Colonic mucosa (tissue), 4 donors: ENCODE results near the gene TCF20. TPM values are rescaled to one million over a fixed set of nuclear protein-coding genes. Genes with fewer than 3 reads are reported as not detected.

ENCODE experiments used
- DNase-seq: peaks from one replicate; pipeline ENCODE4 v3.0.0-alpha.2; 2020
- H3K27ac ChIP-seq: fragments of 200-600 bp; one replicate; pipeline ENCODE4 v1.8.0; 2021
- H3K27me3 ChIP-seq: fragments of 200-600 bp; one replicate; pipeline ENCODE4 v1.8.0; 2021
- H3K36me3 ChIP-seq: fragments of 200-600 bp; one replicate; pipeline ENCODE4 v1.8.0; 2021
- H3K4me1 ChIP-seq: fragments of 200-600 bp; one replicate; pipeline ENCODE4 v1.8.0; 2021; ENCODE audit warnings: mild to moderate bottlenecking
- H3K4me3 ChIP-seq: fragments of 200-600 bp; one replicate; pipeline ENCODE4 v1.8.0; 2021
- H3K9ac ChIP-seq, 2 donors: one replicate each; pipeline ENCODE4 v1.7.0; 2013; ENCODE audit warnings: control low read depth in 2 of 2, low read depth in 2 of 2, low read length in 2 of 2
- H3K9me3 ChIP-seq: fragments of 200-600 bp; one replicate; pipeline ENCODE4 v1.8.0; 2021
- CTCF ChIP-seq: fragments of 200-600 bp; IDR thresholded peaks from one replicate; pipeline ENCODE4 v1.8.0; 2022; ENCODE audit warnings: antibody characterized with exemption, mild to moderate bottlenecking
- intact Hi-C: fragments of 100-400 bp; cut with DNase I; formaldehyde crosslinking; loops from one replicate; pipeline ENCODE4 v1.14.1; 2022
- total RNA-seq, 2 donors: library from RNA; stranded (reverse); fragmentation: NEBNext Ultra II Directional in 1 of 2; extraction: Animal tissue kit (Norgen Biotek cat#: 25700) in 1 of 2; gene quantifications; one replicate each; pipeline ENCODE4 v1.2.1, GENCODE V29; 2021
- donor health status: healthy.
- donor health status: DM: no; HTN: no; CAD: no.
- donor health status: DM: no; HTN: no; CAD: no.

The TCF20 gene
- total RNA-seq, 2 donors from 2014 or later, result 52.9 to 62.0 TPM

GRCh38 chr22:42249831-42250230, 20.6 kb downstream of the TCF20 start:
- Histone ChIP-seq H3K27me3 (no peaks in the 10 kb centered on the region), H3K9ac (no peak overlapping the region), H3K4me3 (no peak overlapping the region), H3K9me3 (no peaks in the 10 kb centered on the region), H3K27ac (no peak overlapping the region), H3K36me3 (no peaks in the 10 kb centered on the region), H3K4me1 (no peaks in the 10 kb centered on the region)
- no peak for TF ChIP-seq CTCF
- intact Hi-C loops, result no loop called here
- no peak for DNase-seq

GRCh38 chr22:42248995-42249394, 21.5 kb downstream of the TCF20 start:
- Histone ChIP-seq H3K27ac (no peak overlapping the region), H3K9ac (no peak overlapping the region), H3K4me3 (no peak overlapping the region), H3K9me3 (no peaks in the 10 kb centered on the region), H3K4me1 (no peaks in the 10 kb centered on the region), H3K36me3 (no peaks in the 10 kb centered on the region), H3K27me3 (no peaks in the 10 kb centered on the region)
- TF ChIP-seq CTCF, result no peak
- no peak for DNase-seq
- intact Hi-C loops, result no loop called here

- H3K4me1 ChIP-seq, result no peaks in the 10 kb centered on the region
- H3K36me3 ChIP-seq, result no peaks in the 10 kb centered on the region
- intact Hi-C loops, result no loop called here
- no peak overlapping the region for H3K27ac ChIP-seq
- DNase-seq, result no peak
- no peak for TF ChIP-seq CTCF
- no peaks in the 10 kb centered on the region for H3K9me3 ChIP-seq
- H3K9ac ChIP-seq, result no peak overlapping the region
- H3K27me3 ChIP-seq, result no peaks in the 10 kb centered on the region
- no peak overlapping the region for H3K4me3 ChIP-seq
These were observed 22.9 kb downstream of the TCF20 start for GRCh38 chr22:42247596-42247995.

- Histone ChIP-seq H3K9me3 (no peaks in the 10 kb centered on the region), H3K27ac (no peak overlapping the region), H3K36me3 (no peaks in the 10 kb centered on the region), H3K27me3 (no peaks in the 10 kb centered on the region), H3K4me3 (no peak overlapping the region), H3K9ac (no peak overlapping the region), H3K4me1 (no peaks in the 10 kb centered on the region)
- intact Hi-C loops, result no loop called here
- TF ChIP-seq CTCF, result no peak
- DNase-seq, result no peak
These were observed 26.7 kb downstream of the TCF20 start for GRCh38 chr22:42243802-42244060.

- intact Hi-C loops, result no loop called here
- H3K27ac ChIP-seq, result no peak overlapping the region
- DNase-seq, result no peak
- no peak overlapping the region for H3K4me3 ChIP-seq
- peaks cover 3% of the 10 kb centered on the region for H3K4me1 ChIP-seq
- no peak overlapping the region for H3K9ac ChIP-seq
- TF ChIP-seq CTCF, result no peak
- no peaks in the 10 kb centered on the region for H3K27me3 ChIP-seq
- no peaks in the 10 kb centered on the region for H3K36me3 ChIP-seq
- H3K9me3 ChIP-seq, result no peaks in the 10 kb centered on the region
These were observed 33.6 kb downstream of the TCF20 start for GRCh38 chr22:42236848-42237247.

- peaks cover 3% of the 10 kb centered on the region for H3K4me1 ChIP-seq
- DNase-seq, result no peak
- no peak overlapping the region for H3K27ac ChIP-seq
- H3K27me3 ChIP-seq, result no peaks in the 10 kb centered on the region
- no peaks in the 10 kb centered on the region for H3K36me3 ChIP-seq
- intact Hi-C loops, result no loop called here
- TF ChIP-seq CTCF, result no peak
- H3K4me3 ChIP-seq, result no peak overlapping the region
- H3K9ac ChIP-seq, result no peak overlapping the region
- H3K9me3 ChIP-seq, result no peaks in the 10 kb centered on the region
These were observed 34.2 kb downstream of the TCF20 start for GRCh38 chr22:42236268-42236667.
